Measurements from ENCODE around the gene COX7B2. TPM values are rescaled to one million over a fixed set of nuclear protein-coding genes. Genes with fewer than 3 reads are reported as not detected.

COX7B2 gene
- total and polyA plus RNA-seq, 4 donors: not detected

- ATAC-seq (ENCODE audit: insufficient read depth, low FRiP score): no peak
- no peak overlapping the region for H3K27ac ChIP-seq (ENCODE audit: low read depth in 1 of 2, low read length in 1 of 2)
- H3K4me1 ChIP-seq (ENCODE audit: control insufficient read depth in 5 of 5, insufficient read depth in 5 of 5, low read length in 5 of 5): no peaks in the 10 kb centered on the region
- no peaks in the 10 kb centered on the region for H3K27me3 ChIP-seq (ENCODE audit: control insufficient read depth in 3 of 3, insufficient read depth in 3 of 3, low read length in 2 of 3)
- no peaks in the 10 kb centered on the region for H3K36me3 ChIP-seq (ENCODE audit: control insufficient read depth in 4 of 4, insufficient read depth in 4 of 4, low read length in 4 of 4)
- H3K9ac ChIP-seq (ENCODE audit: insufficient read depth in 1 of 2, low read length in 2 of 2): no peak overlapping the region
- DNase-seq: no peak
- WGBS, 2 donors: 75 to 77% methylated on average over 1 of the region's 1 CpG
- no peak overlapping the region for H3K4me3 ChIP-seq
- TF ChIP-seq CTCF (IDR thresholded peaks at IDR 0.05; ENCODE audit: control extremely low read depth, extremely low read depth): no peak
- H3K9me3 ChIP-seq (ENCODE audit: control insufficient read depth in 4 of 4, insufficient read depth in 3 of 4, low read length in 3 of 4): no peaks in the 10 kb centered on the region
Measured at GRCh38 chr4:46717950-46718349, 191.1 kb downstream of the COX7B2 start.

- Histone ChIP-seq H3K27me3 (ENCODE audit: control insufficient read depth in 3 of 3, insufficient read depth in 3 of 3, low read length in 2 of 3) (no peaks in the 10 kb centered on the region), H3K27ac (ENCODE audit: low read depth in 1 of 2, low read length in 1 of 2) (no peak overlapping the region), H3K9me3 (ENCODE audit: control insufficient read depth in 4 of 4, insufficient read depth in 3 of 4, low read length in 3 of 4) (no peaks in the 10 kb centered on the region), H3K4me1 (ENCODE audit: control insufficient read depth in 5 of 5, insufficient read depth in 5 of 5, low read length in 5 of 5) (no peaks in the 10 kb centered on the region), H3K4me3 (no peak overlapping the region), H3K36me3 (ENCODE audit: control insufficient read depth in 4 of 4, insufficient read depth in 4 of 4, low read length in 4 of 4) (no peaks in the 10 kb centered on the region), H3K9ac (ENCODE audit: insufficient read depth in 1 of 2, low read length in 2 of 2) (no peak overlapping the region)
- TF ChIP-seq CTCF (IDR thresholded peaks at IDR 0.05; ENCODE audit: control extremely low read depth, extremely low read depth): no peak
- DNase-seq (no peak), ATAC-seq (ENCODE audit: insufficient read depth, low FRiP score) (no peak)
- WGBS, 2 donors: 72% methylated on average over 3 of the region's 3 CpGs
Measured at GRCh38 chr4:46715468-46715867, 193.6 kb downstream of the COX7B2 start.

- no peaks in the 10 kb centered on the region for H3K4me1 ChIP-seq (ENCODE audit: control insufficient read depth in 5 of 5, insufficient read depth in 5 of 5, low read length in 5 of 5)
- H3K27me3 ChIP-seq (ENCODE audit: control insufficient read depth in 3 of 3, insufficient read depth in 3 of 3, low read length in 2 of 3): no peaks in the 10 kb centered on the region
- no peak overlapping the region for H3K27ac ChIP-seq (ENCODE audit: low read depth in 1 of 2, low read length in 1 of 2)
- no peak for TF ChIP-seq CTCF (IDR thresholded peaks at IDR 0.05; ENCODE audit: control extremely low read depth, extremely low read depth)
- H3K9me3 ChIP-seq (ENCODE audit: control insufficient read depth in 4 of 4, insufficient read depth in 3 of 4, low read length in 3 of 4): peaks cover 0 to 5% (median 0%) of the 10 kb centered on the region in 4 donors
- no peak for DNase-seq
- no peak overlapping the region for H3K4me3 ChIP-seq
- no peaks in the 10 kb centered on the region for H3K36me3 ChIP-seq (ENCODE audit: control insufficient read depth in 4 of 4, insufficient read depth in 4 of 4, low read length in 4 of 4)
- ATAC-seq (ENCODE audit: insufficient read depth, low FRiP score): no peak
- H3K9ac ChIP-seq (ENCODE audit: insufficient read depth in 1 of 2, low read length in 2 of 2): no peak overlapping the region
- 94 to 96% methylated on average over 16 of the region's 16 CpGs for WGBS, 2 donors
Measured at GRCh38 chr4:46698891-46699290, 210.2 kb downstream of the COX7B2 start.

Other genes with a start within 250 kb of the COX7B2 start
- gene GABRA4, start 84.3 kb upstream of the COX7B2 start, total RNA-seq: under 1 TPM in 1 of 2 donors, not detected in 1; 0.09 TPM
- not detected for gene GABRA4, start 84.3 kb upstream of the COX7B2 start, polyA plus RNA-seq
- gene GABRB1, start 122.3 kb upstream of the COX7B2 start, total RNA-seq: under 1 TPM in 1 of 2 donors, not detected in 1; 0.34 TPM
- gene GABRB1, start 122.3 kb upstream of the COX7B2 start, polyA plus RNA-seq: not detected